ENCODE results near the gene TPM2. TPM values are rescaled to one million over a fixed set of nuclear protein-coding genes. Genes with fewer than 3 reads are reported as not detected.

Gene TPM2
- total and polyA plus RNA-seq, 9 of the 15 experiments (the other 6 are each of a cell fraction or from before 2014, with no cell fraction given), result 0.28 to 16.1 (median 4.5) TPM

DNA sequence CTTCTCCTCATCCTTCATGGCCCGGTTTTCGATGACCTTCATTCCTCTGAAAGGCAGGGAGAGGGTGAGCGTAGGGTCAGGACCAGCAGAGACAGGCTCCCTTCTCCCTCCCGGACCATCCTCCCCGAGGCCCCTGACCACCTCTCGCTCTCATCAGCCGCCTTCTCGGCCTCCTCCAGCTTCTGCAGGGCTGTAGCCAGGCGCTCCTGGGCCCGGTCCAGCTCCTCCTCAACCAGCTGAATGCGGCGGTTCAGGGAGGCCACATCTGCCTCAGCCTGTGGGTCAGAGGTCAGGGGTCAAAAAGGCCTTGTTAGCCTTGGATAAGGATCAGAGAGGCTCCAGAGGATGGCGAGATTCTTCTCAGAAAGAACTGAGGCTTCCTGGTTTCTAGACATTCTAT is 4.2 kb downstream of the TPM2 start:
- no peak overlapping the region for H3K4me2 ChIP-seq (ENCODE audit: insufficient read depth, low read length)
- no peak overlapping the region for H3K27ac ChIP-seq (ENCODE audit: extremely low read depth, low read depth, low read length)
- H3K9me1 ChIP-seq (ENCODE audit: control insufficient read depth, insufficient read depth, low read length), result no peaks in the 10 kb centered on the region
- FAIRE-seq (no peak), ATAC-seq (no peak), DNase-seq (ENCODE audit: extremely low read depth in 1 of 4, low spot score in 3 of 4) (no peak)
- no peak overlapping the region for H2AFZ ChIP-seq (ENCODE audit: low read depth, low read length)
- no peaks in the 10 kb centered on the region for H3K79me2 ChIP-seq (ENCODE audit: control insufficient read depth, insufficient read depth, low read length)
- intact Hi-C loops (cut with micrococcal nuclease), result no loop called here
- in situ Hi-C loops (cut with MboI), result no loop called here
- peaks cover 13 to 16% of the 10 kb centered on the region in 2 experiments; a peak in 4 of 5 replicates for H3K4me1 ChIP-seq (replicated peaks in 1 of 2; ENCODE audit: control insufficient read depth in 2 of 2, insufficient read depth in 2 of 2, low read length in 2 of 2)
- peak overlapping the region in 1 of 2 experiments; percentile 20; a peak in 1 of 4 replicates for H3K9ac ChIP-seq (ENCODE audit: insufficient read depth in 1 of 2, low read depth in 2 of 2, low read length in 2 of 2)
- BruUV-seq (replicated peaks), result no TSS peak
- H3K27me3 ChIP-seq (ENCODE audit: control insufficient read depth in 2 of 2, insufficient read depth in 2 of 2, low read length in 2 of 2), result no peaks in the 10 kb centered on the region
- CTCF ChIA-PET (ENCODE audit: low intra/inter-chr PET ratio), result no interaction called here
- TF ChIP-seq, protein P1, sequence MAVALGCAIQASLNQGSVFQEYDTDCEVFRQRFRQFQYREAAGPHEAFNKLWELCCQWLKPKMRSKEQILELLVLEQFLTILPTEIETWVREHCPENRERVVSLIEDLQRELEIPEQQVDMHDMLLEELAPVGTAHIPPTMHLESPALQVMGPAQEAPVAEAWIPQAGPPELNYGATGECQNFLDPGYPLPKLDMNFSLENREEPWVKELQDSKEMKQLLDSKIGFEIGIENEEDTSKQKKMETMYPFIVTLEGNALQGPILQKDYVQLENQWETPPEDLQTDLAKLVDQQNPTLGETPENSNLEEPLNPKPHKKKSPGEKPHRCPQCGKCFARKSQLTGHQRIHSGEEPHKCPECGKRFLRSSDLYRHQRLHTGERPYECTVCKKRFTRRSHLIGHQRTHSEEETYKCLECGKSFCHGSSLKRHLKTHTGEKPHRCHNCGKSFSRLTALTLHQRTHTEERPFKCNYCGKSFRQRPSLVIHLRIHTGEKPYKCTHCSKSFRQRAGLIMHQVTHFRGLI (CRISPR knock-in tag; IDR thresholded peaks at IDR 0.05), result no peak
- TF ChIP-seq NR2C1 (IDR thresholded peaks at IDR 0.05) (peak; percentile 76), NR2C1 (tag; IDR thresholded peaks at IDR 0.05) (peak; percentile 80), NR2C2 (CRISPR knock-in tag; IDR thresholded peaks at IDR 0.05) (0 out of 2 replicates have a peak, but pooled peaks have one; percentile 27), NR2C2 (tag; IDR thresholded peaks at IDR 0.05) (peak; percentile 17; the same call in 1 of the 2 replicates), RCOR1 (IDR thresholded peaks at IDR 0.05; ENCODE audit: borderline replicate concordance in 1 of 2, low read depth in 2 of 2, low read length in 2 of 2) (peak in 1 of 2 experiments; percentile 61; a peak in 2 of 4 replicates)
- peaks cover 7% of the 10 kb centered on the region; the same call in 2 of the 3 replicates for H3K36me3 ChIP-seq (ENCODE audit: control insufficient read depth, insufficient read depth, low read length)
- POLR2A ChIA-PET, result interaction anchor here (1.1 to 1.3 kb wide), 2 partner anchors 9 to 127 kb away, joined by 4 to 5 read pairs; partner anchors contain the start of gene SPAG8
- H3K9me3 ChIP-seq (replicated peaks; ENCODE audit: control insufficient read depth, insufficient read depth, low read depth, low read length), result no peaks in the 10 kb centered on the region
- 72% methylated on average over 4 of the region's 13 CpGs for WGBS (ENCODE audit: insufficient coverage, low coverage, missing lambda C conversion rate)
- no peaks in the 10 kb centered on the region for H4K20me1 ChIP-seq (replicated peaks; ENCODE audit: control insufficient read depth, insufficient read depth, low read length)
- H3K4me3 ChIP-seq, result no peak overlapping the region
